Measurements from ENCODE around the gene TXNDC16. TPM values are rescaled to one million over a fixed set of nuclear protein-coding genes. Genes with fewer than 3 reads are reported as not detected.
"Not testable (repeated sequence)": the region's sequence is repeated elsewhere in the genome, so short reads cannot be mapped to it uniquely, and the experiment has no call there.

The TXNDC16 gene
- total RNA-seq, 2 experiments from 2014 or later: 10.1 to 13.2 TPM

DNA sequence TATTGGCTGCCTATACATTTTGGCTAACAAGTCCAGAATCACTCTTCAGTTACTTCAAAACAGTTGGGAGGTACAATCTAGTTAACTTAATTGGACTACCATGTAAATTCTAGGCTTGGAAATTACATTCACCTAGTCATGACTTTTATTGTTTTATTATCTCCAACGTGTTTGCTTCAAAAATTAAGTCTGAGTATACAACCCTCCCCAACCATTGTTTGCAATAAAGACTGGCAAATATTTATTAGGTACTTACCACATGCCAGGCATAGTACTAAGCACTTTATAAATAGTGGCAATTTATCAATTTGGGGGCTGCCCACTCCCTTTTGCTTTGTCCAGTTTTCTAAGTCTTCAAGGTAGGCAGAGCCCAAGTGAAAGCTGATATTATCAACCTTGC is 30.3 kb downstream of the TXNDC16 start:
- H3K27ac Mint-ChIP-seq: no peak overlapping the region
- no peaks in the 10 kb centered on the region for H3K4me1 Mint-ChIP-seq
- H3K27me3 Mint-ChIP-seq: no peaks in the 10 kb centered on the region
- no peaks in the 10 kb centered on the region for H3K9me3 Mint-ChIP-seq
- peaks cover 7% of the 10 kb centered on the region for H3K36me3 Mint-ChIP-seq
- POLR2A ChIA-PET: no interaction called here
- ATAC-seq (ENCODE audit: low read depth): no peak
- no peak overlapping the region for H3K4me3 Mint-ChIP-seq
- no peak for DNase-seq

GRCh38 chr14:52514046-52514811 is 38.1 kb downstream of the TXNDC16 start:
- Mint-ChIP-seq H3K27me3 (no peaks in the 10 kb centered on the region), H3K4me1 (no peaks in the 10 kb centered on the region), H3K4me3 (no peak overlapping the region), H3K9me3 (no peaks in the 10 kb centered on the region), H3K36me3 (peaks cover 1% of the 10 kb centered on the region), H3K27ac (no peak overlapping the region)
- DNase-seq (no peak), ATAC-seq (ENCODE audit: low read depth) (no peak)
- POLR2A ChIA-PET: no interaction called here

GRCh38 chr14:52513249-52513648 is 39.1 kb downstream of the TXNDC16 start:
- Mint-ChIP-seq H3K27me3 (no peaks in the 10 kb centered on the region), H3K9me3 (no peaks in the 10 kb centered on the region), H3K4me1 (no peaks in the 10 kb centered on the region), H3K36me3 (peaks cover 9% of the 10 kb centered on the region), H3K4me3 (no peak overlapping the region), H3K27ac (no peak overlapping the region)
- DNase-seq: no peak
- POLR2A ChIA-PET: no interaction called here
- no peak for ATAC-seq (ENCODE audit: low read depth)

- no peaks in the 10 kb centered on the region for H3K27me3 Mint-ChIP-seq
- peaks cover 47% of the 10 kb centered on the region for H3K36me3 Mint-ChIP-seq
- H3K27ac Mint-ChIP-seq: no peak overlapping the region
- H3K4me1 Mint-ChIP-seq: no peaks in the 10 kb centered on the region
- H3K4me3 Mint-ChIP-seq: no peak overlapping the region
- POLR2A ChIA-PET: no interaction called here
- ATAC-seq (ENCODE audit: low read depth) (no peak), DNase-seq (no peak)
- peaks cover 15% of the 10 kb centered on the region for H3K9me3 Mint-ChIP-seq
Measured at GRCh38 chr14:52494444-52494843, 57.9 kb downstream of the TXNDC16 start.

DNA sequence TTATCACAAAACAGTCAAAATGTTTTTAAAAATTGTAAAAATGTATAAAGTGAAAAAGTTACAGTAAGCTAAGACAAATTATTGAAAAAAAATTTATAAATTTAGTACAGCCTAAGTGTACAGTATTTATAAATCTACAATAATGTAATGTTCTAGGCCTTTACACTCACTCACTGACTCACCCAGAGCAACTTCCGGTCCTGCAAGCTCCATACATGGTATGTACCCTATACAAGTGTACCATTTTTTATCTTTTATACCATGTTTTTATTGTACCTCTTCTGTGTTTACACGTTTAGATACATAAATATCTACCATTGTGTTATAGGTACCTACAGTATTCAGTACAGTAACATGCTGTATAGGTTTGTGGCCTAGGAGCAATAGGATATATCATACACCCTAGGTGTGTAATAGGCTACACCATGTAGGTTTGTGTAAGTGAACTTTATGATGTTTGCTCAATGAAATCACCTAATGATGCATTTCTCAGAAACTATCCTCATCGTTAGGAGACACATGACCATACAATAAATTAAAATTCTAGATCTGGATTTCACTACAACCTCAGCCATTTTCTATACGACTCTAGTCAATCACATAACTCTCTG is 66.8 kb downstream of the TXNDC16 start:
- no peak overlapping the region for H3K27ac Mint-ChIP-seq
- DNase-seq (no peak), ATAC-seq (ENCODE audit: low read depth) (no peak)
- H3K4me3 Mint-ChIP-seq: no peak overlapping the region
- H3K27me3 Mint-ChIP-seq: no peaks in the 10 kb centered on the region
- POLR2A ChIA-PET: no interaction called here
- H3K4me1 Mint-ChIP-seq: peaks cover 8% of the 10 kb centered on the region
- H3K36me3 Mint-ChIP-seq: peaks cover 31% of the 10 kb centered on the region
- H3K9me3 Mint-ChIP-seq: no peaks in the 10 kb centered on the region

DNA sequence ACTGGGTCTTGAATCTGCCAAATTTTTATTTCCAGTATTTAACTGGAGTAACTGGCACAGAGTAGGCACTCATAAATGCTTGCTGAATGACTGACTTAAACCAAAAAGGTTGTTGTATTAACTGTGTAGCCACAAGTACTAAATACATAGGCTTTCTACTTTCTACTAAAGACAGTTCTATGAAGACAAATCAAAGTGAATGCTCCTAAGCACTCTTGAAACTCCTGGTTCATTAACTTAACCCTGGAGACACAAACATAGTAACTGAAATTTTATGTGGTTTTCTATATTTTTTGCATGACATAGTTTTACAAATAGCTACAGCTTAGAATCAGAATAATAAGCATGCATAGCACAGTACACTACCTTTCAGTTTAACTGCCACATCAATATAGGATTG is 70.4 kb downstream of the TXNDC16 start:
- H3K36me3 Mint-ChIP-seq: peaks cover 59% of the 10 kb centered on the region
- ATAC-seq (ENCODE audit: low read depth): no peak
- H3K4me3 Mint-ChIP-seq: no peak overlapping the region
- DNase-seq: no peak
- H3K9me3 Mint-ChIP-seq: peaks cover 10% of the 10 kb centered on the region
- H3K4me1 Mint-ChIP-seq: peaks cover 15% of the 10 kb centered on the region
- no peaks in the 10 kb centered on the region for H3K27me3 Mint-ChIP-seq
- POLR2A ChIA-PET: interaction anchor here (1.6 kb wide), 1 partner anchor 71 kb away, joined by 3 read pairs; the partner anchor contains the start of genes GPR137C and TXNDC16
- H3K27ac Mint-ChIP-seq: no peak overlapping the region

DNA sequence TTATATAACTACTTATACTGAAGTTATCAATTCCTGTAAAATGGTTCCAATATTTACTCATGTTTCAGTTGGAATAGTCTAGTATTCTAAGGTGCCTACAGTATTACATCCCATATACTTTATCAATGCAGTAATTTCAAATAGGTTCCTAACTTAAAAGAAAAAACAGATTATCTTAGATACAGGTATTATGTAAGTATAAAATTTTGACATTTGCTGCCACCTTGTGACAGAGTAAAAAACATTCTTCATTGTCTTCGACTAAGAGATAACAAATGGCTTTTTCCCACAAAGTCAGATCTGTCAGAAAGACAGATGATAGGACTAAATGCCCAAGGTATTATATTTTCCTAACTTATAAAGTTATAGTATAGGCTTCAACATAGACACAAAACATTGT is 78.7 kb downstream of the TXNDC16 start:
- Mint-ChIP-seq H3K27me3 (no peaks in the 10 kb centered on the region), H3K4me1 (peaks cover 26% of the 10 kb centered on the region), H3K27ac (no peak overlapping the region), H3K4me3 (no peak overlapping the region), H3K36me3 (peaks cover 59% of the 10 kb centered on the region), H3K9me3 (peaks cover 6% of the 10 kb centered on the region)
- POLR2A ChIA-PET: interaction anchor here (1.2 kb wide), 1 partner anchor 122 kb away, joined by 4 read pairs; no protein-coding TSS in a partner anchor
- ATAC-seq (ENCODE audit: low read depth) (peak; percentile 54), DNase-seq (no peak)

DNA sequence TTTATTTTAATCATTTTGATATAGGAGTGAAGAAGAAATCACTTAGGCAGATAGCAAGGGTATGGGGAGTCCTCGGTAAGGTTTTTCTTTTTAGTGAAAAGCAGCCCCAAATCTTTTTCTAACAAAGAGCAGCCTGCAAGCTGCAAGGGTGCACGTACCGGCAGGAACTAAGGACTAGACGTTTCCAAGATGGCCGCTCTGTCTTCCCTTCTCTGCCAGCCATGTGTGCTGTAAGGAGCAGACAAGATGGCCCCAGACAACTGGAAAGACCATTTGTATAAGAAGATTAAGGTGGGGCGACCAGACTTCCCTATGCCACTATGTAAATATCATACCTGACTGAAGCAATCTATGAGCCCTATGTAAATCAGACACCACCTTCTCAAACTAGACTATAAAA is 79.6 kb downstream of the TXNDC16 start:
- no peak for ATAC-seq (ENCODE audit: low read depth)
- Mint-ChIP-seq H3K27me3 (no peaks in the 10 kb centered on the region), H3K4me3 (no peak overlapping the region), H3K4me1 (peaks cover 23% of the 10 kb centered on the region), H3K27ac (no peak overlapping the region), H3K9me3 (peaks cover 6% of the 10 kb centered on the region), H3K36me3 (peaks cover 56% of the 10 kb centered on the region)
- POLR2A ChIA-PET: interaction anchor here (1.2 kb wide), 1 partner anchor 121 kb away, joined by 4 read pairs; no protein-coding TSS in a partner anchor
- DNase-seq: no peak

DNA sequence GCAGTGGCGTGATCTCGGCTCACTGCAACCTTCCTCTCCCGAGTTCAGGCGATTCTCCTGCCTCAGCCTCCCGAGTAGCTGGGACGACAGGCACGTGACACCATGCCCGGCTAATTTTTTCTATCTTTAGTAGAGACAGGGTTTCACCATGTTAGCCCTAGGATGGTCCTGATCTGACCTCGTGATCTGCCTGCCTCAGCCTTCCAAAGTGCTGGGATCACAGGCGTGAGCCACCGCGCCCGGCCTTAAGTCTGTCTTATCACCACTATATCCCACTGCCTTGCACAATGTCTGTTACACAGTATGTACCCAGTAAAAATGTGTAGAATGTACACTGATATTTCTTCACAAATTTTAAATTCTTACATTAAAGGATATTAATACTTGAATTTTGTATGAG is 80.1 kb downstream of the TXNDC16 start:
- peaks cover 23% of the 10 kb centered on the region for H3K4me1 Mint-ChIP-seq
- DNase-seq; POLR2A ChIA-PET; H3K27ac Mint-ChIP-seq; H3K27me3 Mint-ChIP-seq; ATAC-seq (ENCODE audit: low read depth); H3K4me3 Mint-ChIP-seq; H3K9me3 Mint-ChIP-seq: not testable (repeated sequence)
- peaks cover 52% of the 10 kb centered on the region for H3K36me3 Mint-ChIP-seq

- Mint-ChIP-seq H3K4me3 (no peak overlapping the region), H3K27me3 (no peaks in the 10 kb centered on the region), H3K4me1 (peaks cover 24% of the 10 kb centered on the region), H3K27ac (no peak overlapping the region), H3K36me3 (peaks cover 48% of the 10 kb centered on the region), H3K9me3 (peaks cover 2% of the 10 kb centered on the region)
- peak; percentile 86 for ATAC-seq (ENCODE audit: low read depth)
- POLR2A ChIA-PET: interaction anchor here (0.6 to 1.4 kb wide), 3 partner anchors 116 to 156 kb away, joined by 3 to 5 read pairs (median 4); partner anchors contain the start of gene PTGER2
- no peak for DNase-seq
Measured at GRCh38 chr14:52467515-52468266, 84.6 kb downstream of the TXNDC16 start.

GRCh38 chr14:52464175-52464574 is 88.1 kb downstream of the TXNDC16 start:
- POLR2A ChIA-PET: no interaction called here
- Mint-ChIP-seq H3K27me3 (no peaks in the 10 kb centered on the region), H3K9me3 (peaks cover 14% of the 10 kb centered on the region), H3K4me3 (no peak overlapping the region), H3K4me1 (peaks cover 17% of the 10 kb centered on the region), H3K36me3 (peaks cover 58% of the 10 kb centered on the region), H3K27ac (no peak overlapping the region)
- no peak for DNase-seq
- no peak for ATAC-seq (ENCODE audit: low read depth)

GRCh38 chr14:52463375-52463774 is 88.9 kb downstream of the TXNDC16 start:
- H3K4me1 Mint-ChIP-seq: peaks cover 19% of the 10 kb centered on the region
- H3K36me3 Mint-ChIP-seq: peaks cover 53% of the 10 kb centered on the region
- ATAC-seq (ENCODE audit: low read depth) (no peak), DNase-seq (no peak)
- H3K27ac Mint-ChIP-seq: no peak overlapping the region
- POLR2A ChIA-PET: no interaction called here
- peaks cover 15% of the 10 kb centered on the region for H3K9me3 Mint-ChIP-seq
- H3K27me3 Mint-ChIP-seq: no peaks in the 10 kb centered on the region
- H3K4me3 Mint-ChIP-seq: no peak overlapping the region

DNA sequence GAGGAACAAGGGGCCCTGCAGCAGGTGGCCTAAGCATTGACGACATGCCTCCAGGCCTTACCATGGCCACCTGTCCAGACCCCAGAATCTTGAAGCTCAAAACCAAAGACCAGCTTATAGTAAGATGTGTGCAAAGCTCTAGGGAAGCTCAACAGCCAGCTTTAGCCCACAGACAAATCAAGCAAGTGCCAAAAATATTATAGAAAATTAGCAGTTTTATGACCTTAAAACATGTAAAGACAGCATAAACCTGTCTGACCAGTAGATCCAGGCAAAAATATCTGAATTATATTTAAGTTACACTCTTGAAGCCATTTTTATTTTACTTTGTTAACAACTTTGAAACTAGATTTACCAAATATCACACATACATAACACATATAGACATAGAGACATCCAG is 90.6 kb downstream of the TXNDC16 start:
- POLR2A ChIA-PET: interaction anchor here (1.4 kb wide), 1 partner anchor 147 kb away, joined by 3 read pairs; the partner anchor contains the start of gene PTGER2
- Mint-ChIP-seq H3K4me3 (no peak overlapping the region), H3K27ac (no peak overlapping the region), H3K36me3 (peaks cover 56% of the 10 kb centered on the region), H3K9me3 (peaks cover 15% of the 10 kb centered on the region), H3K27me3 (no peaks in the 10 kb centered on the region), H3K4me1 (peaks cover 17% of the 10 kb centered on the region)
- DNase-seq (no peak), ATAC-seq (ENCODE audit: low read depth) (no peak)

All from activated naive CD8-positive, alpha-beta T cell treated with anti-CD3 and anti-CD28 coated beads, Interleukin-2, amount 10 ng/mL, durations not matched to agents 7 days and 5 days (primary cell).